HL-60 (cell line): ENCODE measurements around the gene PTDSS2.

Experiments
- DNase-seq, 2 experiments: peaks; one replicate each; pipeline ENCODE4 v3.0.0-alpha.2; 2010 to 2020; ENCODE audit warnings: low read depth in 1 of 2, low spot score in 1 of 2
- H3K27ac ChIP-seq: fragments of 250-450 bp; sonication (Bioruptor Pico); replicated peaks from 2 replicates; pipeline ENCODE4 v1.5.1; 2020; ENCODE audit warnings: mild to moderate bottlenecking, moderate library complexity
- H3K27me3 ChIP-seq: fragments of 250-450 bp; sonication (Bioruptor Pico); 2 replicates; pipeline ENCODE4 v1.5.1; 2021; ENCODE audit warnings: mild to moderate bottlenecking, moderate library complexity; ENCODE audit not compliant: insufficient read depth, poor library complexity, severe bottlenecking
- H3K4me3 ChIP-seq: replicated peaks from 2 replicates; pipeline ENCODE4 v1.5.1; 2011; ENCODE audit warnings: mild to moderate bottlenecking, control low read depth, low read length; ENCODE audit not compliant: insufficient read depth
- CTCF ChIP-seq: IDR thresholded peaks from one replicate; pipeline ENCODE4 v1.5.1; 2011; ENCODE audit warnings: low read length, control low read depth, inconsistent platforms; ENCODE audit not compliant: insufficient read depth
- GABPA ChIP-seq: IDR thresholded peaks from 2 replicates; pipeline ENCODE4 v1.6.1; 2012; ENCODE audit warnings: low read depth
- POLR2AphosphoS5 ChIP-seq: IDR thresholded peaks from 2 replicates; pipeline ENCODE4 v1.6.1; 2012; ENCODE audit warnings: low read depth
- REST ChIP-seq: IDR thresholded peaks from 2 replicates; pipeline ENCODE4 v1.6.1; 2012; ENCODE audit warnings: low read depth; ENCODE audit not compliant: insufficient replicate concordance
- SPI1 ChIP-seq: IDR thresholded peaks from 2 replicates; pipeline ENCODE4 v1.6.1; 2012; ENCODE audit warnings: low read depth, mild to moderate bottlenecking, borderline replicate concordance

Gene PTDSS2

GRCh38 chr11:406796-407650 lies 43.1 kb upstream of the PTDSS2 start:
- TF ChIP-seq SPI1 (no peak), POLR2AphosphoS5 (peak; percentile 48)
- peak; percentile 84 to 93 for DNase-seq
- no peaks in the 10 kb centered on the region for H3K27me3 ChIP-seq
- H3K4me3 ChIP-seq: peak overlapping the region; percentile 48
- peak overlapping the region; percentile 65 for H3K27ac ChIP-seq

- TF ChIP-seq REST: no peak
- no peak for TF ChIP-seq CTCF
- TF ChIP-seq SPI1: no peak
- Histone ChIP-seq H3K27ac (no peak overlapping the region), H3K27me3 (no peaks in the 10 kb centered on the region), H3K4me3 (peak overlapping the region; percentile 20)
- DNase-seq: no peak
Measured at GRCh38 chr11:407651-408123, 42.4 kb upstream of the PTDSS2 start.

- no peak for DNase-seq
- no peak overlapping the region for H3K27ac ChIP-seq
- no peaks in the 10 kb centered on the region for H3K27me3 ChIP-seq
- TF ChIP-seq SPI1: no peak
- no peak for TF ChIP-seq CTCF
- no peak for TF ChIP-seq REST
- no peak for TF ChIP-seq POLR2AphosphoS5
- TF ChIP-seq GABPA: no peak
- no peak overlapping the region for H3K4me3 ChIP-seq
Measured at GRCh38 chr11:408154-409007, 41.7 kb upstream of the PTDSS2 start.

- Histone ChIP-seq H3K27ac (no peak overlapping the region), H3K4me3 (no peak overlapping the region), H3K27me3 (no peaks in the 10 kb centered on the region)
- DNase-seq: no peak
- no peak for TF ChIP-seq CTCF
Measured at GRCh38 chr11:409008-409599, 41.0 kb upstream of the PTDSS2 start.
